HS-5 (cell line): ENCODE measurements around the gene SLC4A5.

ENCODE experiments used
- DNase-seq: peaks from one replicate; pipeline ENCODE4 v3.0.0-alpha.2; 2012; ENCODE audit warnings: low read depth

The SLC4A5 gene

GRCh38 chr2:74343316-74343715 is at the start of gene SLC4A5:
TSS of gene SLC4A5 (minus strand) at chr2:74343416. CDS start at chr2:74315023, 28,393 bp downstream.
- no peak for DNase-seq

GRCh38 chr2:74392449-74392743 is 49.2 kb upstream of the SLC4A5 start:
- DNase-seq = no peak

- peak; percentile 72 for DNase-seq
Observed at GRCh38 chr2:74391580-74392448, 48.6 kb upstream of the SLC4A5 start.

GRCh38 chr2:74391209-74391579 is 48.0 kb upstream of the SLC4A5 start:
- no peak for DNase-seq

- DNase-seq = no peak
Observed at GRCh38 chr2:74390606-74391005, 47.4 kb upstream of the SLC4A5 start.

GRCh38 chr2:74387346-74387745 is 44.1 kb upstream of the SLC4A5 start:
- no peak for DNase-seq

GRCh38 chr2:74385396-74385795 is 42.2 kb upstream of the SLC4A5 start:
- DNase-seq = no peak

- no peak for DNase-seq
Observed at GRCh38 chr2:74384051-74384450, 40.8 kb upstream of the SLC4A5 start.

GRCh38 chr2:74383254-74383653 is 40.0 kb upstream of the SLC4A5 start:
- DNase-seq = no peak

- DNase-seq = no peak
Observed at GRCh38 chr2:74381751-74382150, 38.5 kb upstream of the SLC4A5 start.

- DNase-seq = peak; percentile 9
Observed at GRCh38 chr2:74379851-74380789, 36.9 kb upstream of the SLC4A5 start, which contains the start of gene DCTN1. TSS of gene DCTN1 (minus strand) at chr2:74380311. CDS start at chr2:74380037, 274 bp downstream.

GRCh38 chr2:74378007-74378406 is 34.8 kb upstream of the SLC4A5 start:
- DNase-seq = no peak

- no peak for DNase-seq
Observed at GRCh38 chr2:74375838-74376237, 32.6 kb upstream of the SLC4A5 start.

- DNase-seq = no peak
Observed at GRCh38 chr2:74374509-74375205, 31.4 kb upstream of the SLC4A5 start.

GRCh38 chr2:74373985-74374384 is 30.8 kb upstream of the SLC4A5 start:
- DNase-seq = no peak

GRCh38 chr2:74373221-74373676 is 30.0 kb upstream of the SLC4A5 start:
- DNase-seq = no peak

GRCh38 chr2:74372674-74373073 is 29.5 kb upstream of the SLC4A5 start:
- no peak for DNase-seq

GRCh38 chr2:74371421-74371820 is 28.2 kb upstream of the SLC4A5 start:
- no peak for DNase-seq

- DNase-seq = no peak
Observed at GRCh38 chr2:74369976-74370375, 26.8 kb upstream of the SLC4A5 start.

GRCh38 chr2:74368499-74368898 is 25.3 kb upstream of the SLC4A5 start:
- no peak for DNase-seq

GRCh38 chr2:74367789-74368188 is 24.6 kb upstream of the SLC4A5 start:
- no peak for DNase-seq

GRCh38 chr2:74366036-74366435 is 22.8 kb upstream of the SLC4A5 start:
- DNase-seq = no peak
